Activated CD4-positive, alpha-beta T cell treated with anti-CD3 and anti-CD28 coated beads for 4 hours (primary cell): Measurements from ENCODE around the gene CAMK2A.

Source experiments
- DNase-seq, 2 donors: peaks; one replicate each; pipeline ENCODE4 v3.0.0-alpha.2; 2020

The CAMK2A gene

DNA sequence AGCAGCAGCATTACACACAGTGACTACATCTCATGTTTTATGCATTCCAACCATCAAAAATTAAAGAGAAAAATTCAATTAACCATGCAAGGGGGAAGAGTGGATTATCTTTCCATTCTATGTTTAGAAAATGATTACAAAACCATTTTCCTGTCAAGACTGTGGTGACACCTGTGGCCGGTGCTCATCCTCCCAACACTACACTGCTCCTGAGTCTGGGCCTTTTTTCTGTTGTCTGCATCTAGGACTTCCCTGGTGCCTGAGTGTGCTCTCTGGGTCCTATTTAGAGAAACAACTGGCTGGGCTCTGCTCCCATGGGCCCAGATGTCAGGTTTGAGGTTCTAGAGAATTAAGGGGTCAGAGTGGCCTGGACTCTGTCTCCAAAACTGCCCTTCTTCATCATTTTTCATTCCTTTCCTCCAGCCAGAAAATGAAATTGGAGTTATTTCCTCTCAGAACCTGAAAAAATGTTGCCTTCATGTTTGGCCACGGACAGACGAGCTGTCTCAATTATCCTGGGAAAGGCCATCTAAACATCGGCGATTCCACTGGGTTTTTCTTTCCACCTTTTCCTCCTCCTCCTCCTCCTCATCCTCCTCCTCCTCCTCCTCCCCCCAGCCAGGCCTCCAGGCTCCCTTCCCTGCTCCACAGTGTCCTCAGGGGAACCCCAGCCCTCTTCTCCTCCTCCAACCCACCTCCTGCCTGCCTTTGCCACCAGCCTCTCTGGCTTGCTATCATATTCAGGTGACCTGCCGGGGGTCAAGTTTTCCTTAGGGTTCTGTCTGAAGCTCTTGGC, 24.5 kb upstream of the CAMK2A start:
- no peak for DNase-seq

DNA sequence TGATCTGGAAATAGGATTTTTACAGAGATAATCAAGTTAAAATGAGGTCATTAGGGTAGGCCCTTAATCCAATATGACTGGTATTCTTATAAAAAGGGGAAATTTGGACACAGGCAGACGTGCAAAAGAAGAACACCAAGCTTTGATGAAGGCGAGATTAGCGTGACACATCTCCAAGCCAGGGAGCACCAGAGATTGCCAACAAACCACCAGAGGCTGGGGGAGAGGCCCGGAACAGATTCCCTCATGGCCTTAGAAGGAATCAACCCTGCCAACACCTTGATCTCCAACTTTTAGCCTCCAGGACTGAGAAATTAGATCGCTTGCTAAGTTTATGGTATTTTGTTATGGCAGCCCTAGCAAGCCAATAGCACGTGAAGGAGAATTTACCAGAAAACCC, 23.9 kb upstream of the CAMK2A start:
- no peak for DNase-seq

DNA sequence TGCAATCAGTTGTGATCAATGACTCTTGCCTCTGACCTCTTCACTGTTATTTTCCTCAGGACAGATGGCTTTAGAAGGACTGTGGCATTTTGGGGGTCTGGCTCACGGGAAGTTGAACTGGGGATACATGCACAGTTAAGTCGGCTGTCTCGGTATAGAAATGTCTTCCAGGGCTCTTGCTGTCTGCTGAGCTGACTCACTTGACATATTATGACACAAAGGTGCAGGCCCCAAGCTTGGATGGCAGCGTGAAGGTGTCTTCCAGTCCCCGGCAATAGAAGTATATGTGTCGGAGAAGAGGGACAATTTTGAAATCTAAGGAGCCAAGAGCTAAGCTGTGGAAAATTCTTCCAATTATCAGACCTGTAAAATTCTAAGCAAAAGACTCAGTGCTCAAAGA, 22.9 kb upstream of the CAMK2A start:
- no peak for DNase-seq

DNA sequence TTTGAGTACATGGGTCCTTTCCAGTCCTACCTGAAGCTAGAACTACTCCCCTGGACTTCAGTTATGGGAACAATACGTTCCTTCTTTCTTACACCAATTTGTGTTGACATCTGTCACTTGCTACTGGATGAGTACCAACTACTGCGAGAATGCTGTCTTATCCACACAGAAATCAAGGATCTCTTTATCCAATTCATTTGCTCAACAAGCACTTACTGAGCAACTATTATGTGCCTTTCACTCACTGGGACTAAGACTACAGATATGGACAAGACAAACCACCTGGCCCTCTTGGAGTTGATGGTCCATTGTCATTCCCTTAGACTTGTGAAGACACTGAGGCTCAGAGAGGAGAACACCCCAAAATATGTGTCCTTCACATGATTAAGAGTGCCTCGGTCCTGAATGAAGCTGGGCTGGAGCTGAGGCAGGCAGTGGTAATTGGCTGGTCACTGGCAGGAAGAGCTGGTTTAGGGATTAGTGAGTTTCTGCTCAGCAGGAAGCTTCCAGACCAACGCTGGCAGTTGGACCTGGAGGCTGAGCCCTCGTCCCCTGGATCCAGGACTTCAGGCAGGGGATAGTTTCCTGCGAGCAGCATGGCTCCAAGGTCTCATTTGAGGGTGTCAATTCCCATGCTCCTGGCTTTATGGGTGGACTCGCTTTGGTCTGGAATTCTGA, 21.6 kb upstream of the CAMK2A start:
- no peak for DNase-seq

DNA sequence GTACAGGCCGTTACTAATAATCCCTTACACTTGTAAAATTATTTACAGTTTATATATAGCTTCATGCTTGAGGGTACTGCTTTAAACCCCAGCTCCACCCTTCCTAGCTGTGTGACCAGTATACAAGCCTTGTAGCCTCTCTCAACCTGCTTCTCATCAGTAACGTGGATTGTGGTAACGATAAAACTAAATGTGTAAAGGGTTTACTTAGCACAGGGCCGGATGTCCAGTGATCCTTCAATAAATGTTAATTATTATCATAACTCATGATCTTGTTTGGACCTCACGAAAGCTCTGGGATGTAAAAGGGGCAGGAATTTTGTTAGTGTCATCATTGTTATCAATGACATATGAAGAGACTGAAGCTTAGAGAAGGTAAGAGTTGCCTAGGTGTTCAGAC, 20.7 kb upstream of the CAMK2A start:
- DNase-seq = no peak

DNA sequence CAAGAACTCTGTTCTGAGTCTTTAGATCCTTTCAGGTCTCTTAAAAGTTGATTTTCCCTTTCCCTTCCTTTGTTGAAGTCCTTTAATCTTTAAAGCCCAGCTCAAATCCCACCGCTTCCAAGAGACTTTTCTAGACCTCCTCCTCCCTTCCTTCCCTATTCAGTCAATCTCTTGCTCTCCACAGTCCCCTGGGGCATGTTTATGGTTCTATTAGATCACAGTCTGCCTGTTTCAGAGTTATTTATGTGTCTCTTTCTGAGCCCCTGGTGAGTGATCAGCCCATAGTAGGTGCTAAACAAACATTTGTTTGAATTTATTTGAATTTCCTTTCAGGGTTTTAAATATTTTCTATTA, 20.3 kb upstream of the CAMK2A start:
- no peak for DNase-seq

DNA sequence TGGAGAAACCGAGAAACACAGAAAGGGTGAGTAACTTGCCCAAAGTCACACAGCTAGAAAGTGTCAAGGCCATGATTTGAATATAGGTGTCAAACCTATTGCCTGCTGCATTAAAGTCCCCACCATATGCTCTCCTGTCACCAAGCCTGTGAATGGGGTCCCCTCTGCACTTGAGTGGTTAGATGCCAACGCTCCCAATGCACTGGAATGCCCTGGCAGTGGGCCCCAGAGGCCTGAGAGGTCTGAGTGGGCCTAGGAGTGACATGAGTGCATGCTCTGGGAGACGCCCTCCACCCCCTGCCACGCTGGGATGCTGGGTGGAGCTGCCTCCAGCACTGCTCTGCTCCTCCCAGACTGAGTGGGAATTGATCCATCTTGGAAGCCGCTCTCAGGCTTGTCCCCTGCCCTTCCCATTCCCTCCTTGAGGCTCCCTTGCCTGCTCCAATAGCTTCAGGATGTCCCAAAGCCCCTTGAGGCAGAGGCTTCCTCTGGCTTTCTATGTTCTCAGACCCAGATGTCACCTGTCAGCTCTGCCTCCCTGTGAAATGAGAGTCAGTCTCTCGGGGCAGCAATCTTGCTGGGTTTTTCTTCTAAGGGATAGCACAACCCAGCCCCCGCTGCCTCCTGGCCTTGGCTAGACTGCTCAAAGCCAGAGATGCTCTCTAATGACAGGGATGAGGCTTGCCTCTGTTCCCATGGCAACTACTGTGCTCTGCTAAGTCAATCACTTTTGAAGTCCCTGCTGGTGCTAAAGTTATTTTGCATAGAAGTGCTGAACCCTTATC, 19.7 kb upstream of the CAMK2A start:
- DNase-seq = no peak

DNA sequence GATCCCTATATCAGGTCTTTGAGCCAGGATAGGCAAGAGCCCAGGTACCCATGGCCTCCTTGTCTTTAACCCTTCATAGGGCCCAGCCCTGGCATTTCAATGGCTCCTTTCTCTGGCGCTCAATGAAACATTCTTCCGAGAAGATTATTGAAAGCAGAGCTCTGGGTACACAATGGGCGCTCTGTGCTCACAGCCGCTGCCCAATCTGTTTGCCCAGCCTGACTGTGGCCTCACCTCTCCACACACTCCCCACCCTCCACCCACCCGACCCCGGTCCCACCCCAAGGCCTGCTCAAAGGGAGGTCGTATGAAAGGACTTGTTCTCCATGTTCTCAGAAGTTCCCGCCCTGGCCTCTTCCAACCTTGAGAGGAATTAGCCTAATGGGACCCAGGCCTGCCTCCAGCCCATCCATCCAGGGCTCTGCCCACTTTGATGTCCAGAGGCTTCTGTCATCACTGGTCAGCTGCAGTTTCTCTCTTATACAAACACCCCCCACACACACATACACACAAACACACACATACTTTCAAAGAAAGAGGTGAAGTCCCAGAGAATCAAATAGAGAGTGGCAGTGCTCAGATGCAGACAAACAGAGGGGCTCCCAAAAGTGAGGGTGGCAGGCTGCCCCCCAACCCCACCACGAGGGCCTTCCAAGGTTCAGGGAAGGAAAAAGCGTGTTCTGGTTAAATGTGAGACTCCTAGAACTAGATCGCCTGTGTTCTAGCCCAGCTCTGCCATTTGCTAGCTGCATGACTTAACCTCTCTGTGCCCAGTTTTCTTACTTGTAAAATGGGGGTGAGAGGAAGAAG, 18.2 kb upstream of the CAMK2A start:
- no peak for DNase-seq

DNA sequence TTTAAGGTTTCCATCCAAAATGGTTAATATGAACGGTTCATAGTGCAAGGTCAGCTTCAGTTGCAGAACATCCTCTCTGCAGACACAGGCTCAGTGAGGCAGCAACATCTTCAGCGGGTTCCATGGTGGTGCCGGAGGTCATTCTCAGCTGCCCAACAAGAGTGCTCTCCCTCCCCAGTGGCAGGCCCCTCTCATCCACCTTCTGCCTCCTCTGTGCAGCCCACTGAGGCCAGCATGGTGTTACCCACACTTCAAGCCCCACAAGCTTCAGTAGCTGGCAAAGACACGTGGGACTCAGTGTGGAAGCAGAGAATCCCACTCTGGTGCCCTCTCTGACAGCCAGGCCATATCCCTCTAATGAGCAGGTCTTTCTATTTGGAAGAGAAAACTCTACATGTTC, 17.2 kb upstream of the CAMK2A start:
- no peak for DNase-seq

DNA sequence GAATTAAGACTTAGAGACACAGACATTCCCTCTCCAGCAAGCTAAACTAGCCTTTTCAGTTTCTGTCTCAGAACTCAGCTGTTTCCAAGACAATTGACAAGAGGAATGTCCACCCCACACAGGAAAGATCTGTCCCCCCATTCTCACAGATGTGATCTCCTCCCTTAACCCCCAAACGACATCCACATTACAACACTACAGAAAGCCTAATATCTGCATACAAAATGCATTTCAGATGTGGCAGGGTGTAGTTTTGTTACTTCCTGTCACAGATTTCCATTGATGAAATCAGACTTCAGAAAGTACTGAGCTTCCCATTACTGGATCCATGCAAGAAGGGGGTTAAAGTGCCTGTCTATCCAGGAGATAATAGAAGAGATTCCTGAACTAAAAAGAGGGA, 16.0 kb upstream of the CAMK2A start:
- no peak for DNase-seq

DNA sequence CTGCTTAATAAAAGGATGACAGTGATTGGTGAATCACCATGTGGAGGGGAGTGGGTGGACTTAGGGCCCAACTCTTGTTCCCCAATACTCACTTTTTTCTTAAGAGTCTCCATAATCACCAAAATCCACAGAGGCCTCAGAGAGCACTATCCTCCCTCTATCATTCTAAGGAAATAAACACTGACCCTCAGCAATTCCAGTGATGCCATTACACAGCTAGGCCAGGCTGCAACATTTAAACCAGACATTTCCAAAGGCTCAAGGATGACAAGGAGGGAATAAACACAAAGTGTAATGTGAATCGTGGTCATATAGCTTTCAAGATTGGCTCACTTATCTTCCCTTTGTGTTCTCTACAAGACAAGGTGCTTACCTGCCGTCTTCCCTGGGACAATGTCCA, 15.5 kb upstream of the CAMK2A start:
- no peak for DNase-seq

DNA sequence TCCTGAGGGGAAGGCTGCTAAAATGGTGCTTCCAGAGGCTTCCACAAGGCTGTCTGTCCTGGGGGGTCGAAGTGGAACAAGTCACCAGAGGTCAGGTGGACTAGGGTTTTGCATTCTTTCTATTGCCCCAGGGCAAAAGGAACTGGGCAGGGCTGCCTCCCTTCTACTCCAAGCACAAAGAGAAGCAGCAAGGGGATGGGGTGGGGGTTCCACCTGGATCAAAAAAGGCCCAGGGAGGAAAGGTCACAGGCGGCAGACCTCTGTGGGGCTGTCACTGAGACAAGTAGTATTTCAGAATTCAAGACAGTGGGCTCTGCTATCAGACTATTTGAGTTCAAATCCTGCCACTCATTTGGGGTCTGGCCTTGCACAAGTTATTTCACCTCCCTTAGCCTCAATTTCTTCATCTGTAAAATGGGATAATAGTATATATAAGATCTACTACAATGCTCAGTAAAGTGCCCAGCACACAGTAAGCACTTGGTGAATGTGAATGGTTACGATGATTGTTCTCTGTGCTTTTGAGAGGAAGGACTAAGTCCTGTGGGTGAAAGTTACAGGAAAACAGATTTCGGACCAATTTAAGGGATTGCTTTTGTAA, 15.0 kb upstream of the CAMK2A start:
- DNase-seq = no peak

DNA sequence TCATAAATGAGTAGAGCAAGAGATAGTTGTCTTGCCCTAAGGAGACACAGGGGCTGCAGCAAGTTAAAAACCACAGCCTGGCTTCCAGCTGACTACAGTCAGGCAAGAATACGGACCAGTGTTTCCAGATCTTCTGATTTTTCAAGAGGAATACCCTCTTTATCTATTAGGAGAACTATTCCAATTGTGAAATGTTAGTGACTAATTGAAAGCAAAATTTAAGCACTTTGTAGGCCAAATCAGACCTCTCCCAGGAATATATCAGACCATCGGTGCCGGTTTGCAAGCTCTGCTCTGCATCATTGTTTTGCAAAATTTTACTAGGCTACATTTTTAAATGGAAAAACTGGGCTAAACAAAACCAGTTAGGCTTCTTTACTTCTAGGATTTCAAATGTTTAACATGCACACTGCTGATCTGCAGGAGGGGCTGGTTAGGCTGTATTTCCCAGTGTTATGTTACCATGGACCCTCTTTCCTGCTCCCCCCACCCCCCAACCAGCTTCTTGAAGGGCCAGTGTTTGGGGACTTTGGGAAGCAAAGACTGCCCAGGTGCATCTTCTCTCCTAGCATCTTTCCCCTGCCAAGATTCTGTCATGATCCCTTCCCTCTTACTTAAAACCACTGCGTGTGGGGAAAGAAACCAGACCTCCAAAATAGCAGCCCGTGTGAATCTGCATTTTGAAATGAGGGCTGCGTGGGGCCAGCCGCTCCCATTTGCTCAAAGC, 14.2 kb upstream of the CAMK2A start:
- no peak for DNase-seq

DNA sequence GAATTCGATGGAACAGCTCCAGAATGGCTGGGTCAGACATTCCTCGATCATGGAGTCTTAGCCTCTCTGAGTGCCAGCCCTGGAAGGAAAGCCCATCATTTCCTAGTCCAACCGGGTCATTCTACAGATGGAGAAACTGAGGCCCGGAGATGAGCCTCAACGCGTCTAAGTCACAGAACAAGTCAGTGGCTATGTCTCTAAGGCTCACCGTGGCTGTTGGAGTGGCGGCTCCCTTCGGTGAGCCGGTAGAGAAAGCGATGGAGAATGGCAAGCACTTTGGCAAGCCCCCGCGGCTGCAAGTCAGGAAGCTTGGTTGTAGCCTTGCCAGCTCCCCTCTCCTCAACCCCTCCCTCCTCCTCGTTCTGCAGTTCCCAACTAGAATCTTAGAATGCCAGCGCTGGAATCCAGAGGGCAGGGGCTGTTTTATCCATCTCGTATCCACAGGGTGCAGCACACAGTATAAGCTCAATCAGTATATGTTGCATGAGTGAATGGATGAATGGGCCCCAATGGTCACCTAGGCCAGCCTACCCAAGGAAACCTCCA, 13.6 kb upstream of the CAMK2A start:
- no peak for DNase-seq

DNA sequence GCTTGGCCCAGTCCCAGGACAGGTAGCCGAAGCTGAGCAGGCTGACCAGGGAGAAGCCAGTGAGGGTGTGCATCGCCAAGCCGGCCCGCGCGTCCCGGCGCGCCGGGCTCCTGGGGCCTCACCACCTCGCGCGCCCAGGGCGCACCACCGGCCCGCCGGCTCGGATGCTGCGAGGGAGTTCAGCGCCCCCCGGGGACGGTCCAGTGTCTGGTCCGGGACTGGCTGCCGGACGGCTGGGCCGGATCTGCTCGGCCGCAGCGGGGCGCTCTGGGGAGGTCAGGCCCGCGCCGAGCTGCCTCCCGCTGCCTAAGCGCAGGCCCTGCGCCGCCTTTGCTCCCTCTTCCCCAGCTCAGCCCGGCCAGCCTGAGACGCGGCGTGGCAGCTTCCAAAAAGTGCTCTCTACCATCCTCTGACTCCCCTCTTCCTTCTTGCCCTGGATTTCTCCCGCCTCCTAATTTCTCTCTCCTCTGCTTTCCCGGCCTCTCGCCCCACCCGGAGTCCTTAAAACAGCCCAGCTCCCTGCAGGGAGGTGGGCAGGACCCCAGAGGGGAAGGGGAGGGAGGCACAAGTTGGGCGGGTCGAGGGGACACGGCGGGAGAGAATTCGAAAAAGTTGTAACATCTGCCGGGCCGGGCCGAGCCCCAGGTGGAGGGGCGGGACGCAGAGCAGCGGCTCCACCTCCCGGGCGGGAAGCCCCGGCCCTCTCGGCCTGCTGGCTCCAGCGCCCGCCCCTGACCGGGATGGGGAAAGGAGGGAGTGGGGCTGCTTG, 12.9 kb upstream of the CAMK2A start, which contains the start of gene ARSI:
Gene ARSI, minus strand, starts transcription at position 605 of the 769 bp plus-strand sequence. Its CDS starts 532 bp downstream, at position 73.
- DNase-seq = no peak

DNA sequence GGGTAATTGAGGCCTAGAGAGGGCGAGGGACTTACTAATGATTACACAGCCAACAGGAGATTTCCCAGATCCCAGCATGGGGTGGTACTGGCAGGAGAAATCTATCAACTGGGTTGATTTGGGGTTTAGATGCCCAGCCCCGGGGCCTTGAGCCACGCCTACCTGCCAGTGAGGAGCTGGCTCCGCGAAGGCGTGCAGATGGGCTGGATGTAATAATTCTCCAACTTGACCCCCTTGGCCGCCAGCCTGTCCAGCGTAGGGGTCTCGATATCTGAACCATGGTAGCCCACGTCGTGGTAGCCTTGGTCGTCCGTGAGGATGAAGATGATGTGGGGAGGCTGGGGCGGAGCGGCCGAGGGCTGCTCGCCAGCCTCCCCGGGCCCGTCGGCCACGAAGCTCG, 12.3 kb upstream of the CAMK2A start:
- DNase-seq = no peak

DNA sequence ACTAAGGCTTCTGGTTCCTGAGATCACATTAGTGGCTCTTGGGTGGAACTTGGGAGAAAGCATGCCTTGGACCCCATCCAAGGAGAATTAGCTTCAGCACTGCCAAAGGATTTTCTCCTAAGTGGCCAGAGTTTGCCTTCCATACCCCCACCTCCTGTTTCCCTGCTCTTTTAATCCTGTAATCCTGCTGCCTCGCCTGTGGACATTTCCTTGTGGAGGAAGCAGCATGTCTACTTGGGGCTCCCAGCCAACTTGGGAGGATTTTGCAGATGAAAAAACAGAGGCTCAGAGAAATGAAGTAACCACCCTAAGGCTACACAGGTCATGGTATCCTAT, 11.6 kb upstream of the CAMK2A start:
- no peak for DNase-seq

DNA sequence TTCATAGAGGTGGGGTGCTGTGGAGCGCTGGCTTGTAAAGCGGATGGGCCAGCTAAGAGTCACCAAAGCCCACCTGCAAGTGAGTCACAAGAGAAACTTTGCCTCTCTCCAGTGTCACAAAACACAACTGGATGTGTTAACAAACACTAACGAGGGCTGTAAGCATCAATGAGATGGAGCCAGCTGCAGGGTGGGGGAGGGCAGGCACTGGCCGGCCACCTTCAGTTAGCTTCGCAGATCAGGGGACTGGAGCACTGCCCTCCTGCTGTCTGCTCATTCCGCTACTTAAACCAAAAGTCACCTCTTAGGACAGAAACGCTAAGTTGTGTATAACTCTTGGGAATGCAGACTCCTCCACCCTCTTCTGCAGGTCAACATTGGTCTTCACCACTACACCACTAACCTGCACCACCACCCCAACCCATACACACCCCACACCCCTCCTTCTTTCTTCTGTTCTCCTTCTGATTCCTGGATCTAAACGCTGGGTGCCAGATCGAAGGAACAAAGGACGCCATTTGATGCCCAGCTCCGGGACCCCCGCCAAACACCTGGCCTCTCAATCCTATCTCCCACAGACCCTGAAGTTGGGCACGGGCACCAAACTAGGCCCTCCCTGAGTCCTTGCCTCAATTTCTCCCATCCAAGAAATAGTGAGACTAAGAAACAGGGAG, 11.1 kb upstream of the CAMK2A start:
- no peak for DNase-seq

DNA sequence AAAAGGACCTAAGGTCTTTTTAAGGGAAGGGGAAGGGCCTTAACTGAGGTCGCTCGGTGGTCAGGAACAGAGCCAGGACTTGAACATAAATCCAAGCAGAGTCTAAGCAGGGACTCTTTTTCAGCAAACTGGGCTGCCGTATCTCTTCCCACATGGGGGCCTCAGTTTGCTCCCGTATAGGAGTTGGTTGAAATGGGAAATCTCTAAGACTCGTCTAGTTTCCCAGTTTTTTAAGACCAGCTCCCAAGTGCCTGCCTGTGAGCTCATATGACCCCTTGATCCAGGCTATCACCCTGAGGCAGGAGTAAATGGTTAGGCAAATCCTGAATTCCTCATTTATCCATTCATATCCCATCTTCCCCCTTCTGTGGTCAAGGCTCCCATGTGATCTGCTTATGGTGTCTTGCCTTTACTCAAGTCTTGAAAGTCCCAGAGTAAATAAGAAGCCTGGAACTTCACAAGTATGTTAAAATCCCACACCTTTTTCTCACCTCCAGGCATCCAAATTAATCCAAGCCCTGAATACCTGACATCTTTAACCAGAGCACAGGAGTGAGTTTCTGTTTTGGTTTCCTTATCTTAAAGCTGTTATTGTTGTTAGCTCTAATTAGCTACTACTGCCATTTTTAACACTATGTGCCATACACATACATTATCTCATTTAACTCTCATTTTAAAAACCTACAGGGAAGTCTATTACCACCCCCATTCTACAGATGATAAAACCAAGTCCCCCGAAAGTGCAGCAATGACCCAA, 10.2 kb upstream of the CAMK2A start:
- DNase-seq = no peak
